ENCODE measurements around the gene DHX38.

DHX38 gene

GRCh38 chr16:72111657-72112451, 18.2 kb downstream of the DHX38 start:
- TF ChIP-seq CTCF (IDR thresholded peaks at IDR 0.05; ENCODE audit: low read depth, low read length), result no peak
- no peak overlapping the region for H3K4me3 ChIP-seq (ENCODE audit: low read depth, low read length)

DNA sequence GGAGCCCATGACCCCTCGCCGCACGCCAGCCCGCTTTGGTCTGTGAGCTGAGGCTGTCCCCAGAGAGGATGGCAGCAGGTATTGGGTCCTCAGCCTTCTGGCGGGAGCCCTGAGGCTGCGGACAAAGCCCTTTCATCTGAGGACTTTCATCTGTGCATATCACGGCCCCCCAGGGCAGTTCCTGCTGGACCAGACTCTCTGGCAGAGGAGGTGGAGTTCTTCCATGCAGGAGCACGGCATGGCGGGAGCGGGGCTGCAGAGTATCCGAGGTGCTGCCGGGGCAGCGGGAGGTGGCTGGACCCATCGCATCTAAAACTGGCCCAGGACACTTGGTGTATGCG, 18.8 kb downstream of the DHX38 start:
- TF ChIP-seq CTCF (IDR thresholded peaks at IDR 0.05; ENCODE audit: low read depth, low read length), result no peak
- H3K4me3 ChIP-seq (ENCODE audit: low read depth, low read length), result no peak overlapping the region

DNA sequence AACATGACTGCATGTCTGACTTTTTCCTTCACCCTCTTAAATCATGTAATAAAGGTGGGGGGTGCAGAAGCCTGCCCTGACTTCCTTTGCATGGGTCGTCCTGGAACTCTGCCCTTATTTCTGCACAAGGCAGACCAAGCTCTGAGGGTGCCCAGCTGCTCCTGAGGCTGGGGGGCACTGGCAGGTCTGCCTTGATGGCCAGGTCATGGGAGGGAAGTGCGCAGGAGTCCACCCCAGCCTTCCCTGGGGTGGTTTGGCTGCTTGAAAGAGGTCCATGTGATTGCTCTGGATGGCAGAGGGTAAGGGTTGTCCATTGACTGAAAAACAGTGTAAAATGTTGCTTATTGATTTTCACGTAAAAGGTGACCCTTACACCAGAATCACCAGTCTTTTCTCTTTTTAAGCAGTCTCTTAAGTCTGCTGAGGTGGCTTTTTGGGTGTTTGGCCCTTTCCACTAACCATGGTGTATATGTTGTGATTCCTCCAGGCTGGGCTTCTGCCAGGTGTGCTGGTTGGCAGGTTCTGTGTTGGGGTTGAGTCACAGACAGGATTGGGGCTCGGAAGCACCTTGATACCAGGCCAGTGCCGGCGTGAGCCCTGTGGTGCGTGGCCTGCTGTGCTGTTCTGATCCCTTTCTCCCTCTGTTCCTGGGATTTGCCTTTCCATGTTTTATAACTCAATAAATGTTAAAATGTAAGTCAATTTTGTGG, 19.4 kb downstream of the DHX38 start:
- H3K4me3 ChIP-seq (ENCODE audit: low read depth, low read length), result no peak overlapping the region
- no peak for TF ChIP-seq CTCF (IDR thresholded peaks at IDR 0.05; ENCODE audit: low read depth, low read length)

GRCh38 chr16:72113616-72113945, 19.9 kb downstream of the DHX38 start:
- H3K4me3 ChIP-seq (ENCODE audit: low read depth, low read length), result no peak overlapping the region
- TF ChIP-seq CTCF (IDR thresholded peaks at IDR 0.05; ENCODE audit: low read depth, low read length), result no peak

- no peak overlapping the region for H3K4me3 ChIP-seq (ENCODE audit: low read depth, low read length)
- no peak for TF ChIP-seq CTCF (IDR thresholded peaks at IDR 0.05; ENCODE audit: low read depth, low read length)
Observed at GRCh38 chr16:72120026-72120425, 26.4 kb downstream of the DHX38 start.

GRCh38 chr16:72122308-72122707, 28.7 kb downstream of the DHX38 start:
- TF ChIP-seq CTCF (IDR thresholded peaks at IDR 0.05; ENCODE audit: low read depth, low read length), result no peak
- H3K4me3 ChIP-seq (ENCODE audit: low read depth, low read length), result no peak overlapping the region

GRCh38 chr16:72122916-72123315, 29.3 kb downstream of the DHX38 start:
- no peak for TF ChIP-seq CTCF (IDR thresholded peaks at IDR 0.05; ENCODE audit: low read depth, low read length)
- H3K4me3 ChIP-seq (ENCODE audit: low read depth, low read length), result no peak overlapping the region

Measured in WI38 (cell line).